Measurements from ENCODE around the gene HJURP.
A peak's percentile ranks its signal among the peaks of the same experiment; 100 is the strongest.

HJURP gene

DNA sequence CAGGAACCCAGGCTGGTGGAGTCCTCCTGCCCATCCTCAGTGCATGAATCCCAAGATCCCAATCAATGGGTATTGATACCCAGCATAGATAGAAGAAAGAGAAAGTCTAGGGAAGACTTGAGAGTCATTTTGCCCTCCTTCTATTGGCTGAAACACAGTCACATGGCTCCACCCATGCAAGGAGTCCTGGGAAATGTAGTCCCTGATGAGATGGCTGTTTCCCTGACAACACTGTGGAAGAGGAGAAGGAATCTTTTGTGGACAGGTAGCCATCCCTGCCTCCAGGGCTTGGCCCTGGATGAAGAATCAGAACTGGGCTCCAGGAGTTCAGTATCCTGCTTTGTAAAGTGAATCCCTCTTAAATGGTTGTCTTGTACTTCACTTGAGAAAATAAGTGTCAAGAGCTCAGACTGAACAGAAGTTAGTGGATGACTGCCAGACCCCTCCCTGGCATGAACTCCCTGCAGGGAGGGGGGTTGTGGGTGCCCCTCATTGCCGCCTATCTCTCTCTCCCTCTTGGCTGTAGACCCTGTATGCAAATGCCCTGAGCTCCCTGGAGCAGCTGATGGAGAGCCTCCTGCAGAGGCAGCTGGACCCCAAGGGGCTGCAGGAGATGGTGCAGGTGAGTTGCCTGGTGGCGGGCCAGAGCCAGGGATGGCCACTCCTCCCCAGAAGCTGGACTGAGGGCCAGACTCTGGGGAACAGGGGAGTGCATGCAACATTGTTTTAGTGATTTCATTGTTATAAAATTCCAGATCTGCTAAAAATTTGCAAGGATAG, 40.1 kb downstream of the HJURP start:
- DNase-seq: no peak

DNA sequence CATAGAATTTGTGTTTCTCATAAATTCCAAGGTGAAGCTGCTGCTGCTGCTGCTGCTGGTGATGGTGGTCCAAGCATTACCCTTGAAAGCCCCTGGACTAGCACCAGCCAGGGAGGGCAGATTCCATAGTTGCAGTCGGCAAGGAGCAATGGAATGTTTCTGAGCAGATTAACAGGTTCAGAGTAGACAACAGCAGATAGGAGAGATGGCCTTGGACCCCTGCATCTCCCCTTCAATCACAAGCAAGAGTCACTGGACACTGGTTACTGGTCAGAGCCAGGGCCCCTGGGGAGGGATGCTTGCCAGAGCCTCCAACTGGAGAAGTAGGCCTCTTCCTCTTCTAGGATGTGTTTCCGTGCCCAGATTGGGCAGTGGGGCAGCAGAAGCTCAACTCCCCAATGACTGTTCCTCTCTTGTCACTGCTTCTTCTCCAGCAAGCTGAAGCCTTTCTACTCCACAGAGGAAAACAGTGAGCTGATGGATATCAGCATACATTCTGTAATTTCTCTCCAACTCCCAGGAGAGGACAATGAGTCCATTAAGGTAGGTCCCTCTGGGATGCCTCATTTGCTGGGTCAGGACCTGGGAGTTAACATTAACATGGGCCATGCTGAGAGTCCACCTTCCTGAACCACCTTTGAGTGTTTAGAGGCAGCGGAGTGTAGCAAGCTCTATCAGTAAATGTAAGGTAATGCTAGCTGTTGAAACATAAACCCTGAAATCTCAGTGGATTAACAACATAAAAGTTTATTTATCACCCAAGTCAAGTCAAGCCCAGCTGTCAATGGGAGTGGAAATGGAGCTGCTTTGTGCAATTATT, 40.9 kb downstream of the HJURP start:
- DNase-seq: no peak

DNA sequence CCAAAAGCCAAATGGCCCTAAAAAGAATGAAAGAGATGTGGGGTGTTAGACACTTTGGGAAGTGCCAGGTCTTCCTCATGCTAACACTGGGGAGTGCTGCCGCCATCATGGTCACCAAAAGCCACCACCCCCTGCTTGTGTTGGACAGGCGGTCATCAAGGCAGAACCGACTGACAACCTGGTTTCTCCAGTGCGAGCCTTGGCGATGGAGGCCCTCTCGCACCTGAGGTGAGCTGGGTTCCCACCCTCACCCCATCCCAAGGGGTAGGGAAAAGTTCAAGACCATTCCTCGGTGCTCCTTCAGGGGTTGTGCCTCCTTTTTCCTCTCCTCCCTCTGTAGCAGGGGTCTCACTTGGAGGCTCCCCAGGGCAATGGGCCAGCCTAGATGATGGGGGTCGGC, 42.6 kb downstream of the HJURP start:
- no peak for DNase-seq

DNA sequence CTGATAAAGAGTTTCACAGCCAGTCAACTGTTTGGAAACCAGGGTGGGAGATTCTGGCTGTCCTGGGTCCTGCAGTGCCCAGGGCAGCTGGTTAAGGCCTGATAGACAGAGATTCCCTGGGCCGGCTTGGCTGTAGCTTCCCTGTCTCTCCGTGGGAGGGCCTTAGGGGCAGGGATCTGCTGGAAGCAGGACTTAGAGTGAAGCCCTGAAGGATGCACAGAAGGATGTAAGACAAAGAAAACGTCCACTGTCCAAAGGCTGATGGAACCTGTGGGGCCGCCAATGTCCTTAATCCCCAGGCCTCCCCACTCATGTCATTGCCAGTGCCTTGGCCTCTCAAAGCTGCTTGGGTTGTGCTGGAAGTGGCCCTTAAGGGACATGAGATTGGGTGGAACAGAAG, 43.2 kb downstream of the HJURP start:
- DNase-seq: no peak

DNA sequence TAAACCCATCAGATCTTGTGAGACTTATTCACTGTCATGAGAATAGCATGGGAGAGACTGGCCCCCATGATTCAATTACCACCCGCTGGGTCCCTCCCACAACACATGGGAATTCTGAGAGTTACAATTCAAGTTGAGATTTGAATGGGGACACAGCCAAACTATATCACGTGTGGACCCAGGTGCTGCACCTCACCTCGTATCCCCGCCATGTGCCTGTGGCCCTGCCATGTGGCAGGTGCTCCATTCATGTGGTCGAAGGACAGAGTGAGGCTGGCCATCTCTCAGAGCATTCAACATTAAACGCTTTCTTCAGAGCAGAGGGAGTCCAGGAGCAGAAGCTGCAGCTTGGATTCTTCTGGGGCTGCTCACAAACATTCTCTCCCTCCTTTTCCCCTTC, 44.0 kb downstream of the HJURP start:
- DNase-seq: no peak

DNA sequence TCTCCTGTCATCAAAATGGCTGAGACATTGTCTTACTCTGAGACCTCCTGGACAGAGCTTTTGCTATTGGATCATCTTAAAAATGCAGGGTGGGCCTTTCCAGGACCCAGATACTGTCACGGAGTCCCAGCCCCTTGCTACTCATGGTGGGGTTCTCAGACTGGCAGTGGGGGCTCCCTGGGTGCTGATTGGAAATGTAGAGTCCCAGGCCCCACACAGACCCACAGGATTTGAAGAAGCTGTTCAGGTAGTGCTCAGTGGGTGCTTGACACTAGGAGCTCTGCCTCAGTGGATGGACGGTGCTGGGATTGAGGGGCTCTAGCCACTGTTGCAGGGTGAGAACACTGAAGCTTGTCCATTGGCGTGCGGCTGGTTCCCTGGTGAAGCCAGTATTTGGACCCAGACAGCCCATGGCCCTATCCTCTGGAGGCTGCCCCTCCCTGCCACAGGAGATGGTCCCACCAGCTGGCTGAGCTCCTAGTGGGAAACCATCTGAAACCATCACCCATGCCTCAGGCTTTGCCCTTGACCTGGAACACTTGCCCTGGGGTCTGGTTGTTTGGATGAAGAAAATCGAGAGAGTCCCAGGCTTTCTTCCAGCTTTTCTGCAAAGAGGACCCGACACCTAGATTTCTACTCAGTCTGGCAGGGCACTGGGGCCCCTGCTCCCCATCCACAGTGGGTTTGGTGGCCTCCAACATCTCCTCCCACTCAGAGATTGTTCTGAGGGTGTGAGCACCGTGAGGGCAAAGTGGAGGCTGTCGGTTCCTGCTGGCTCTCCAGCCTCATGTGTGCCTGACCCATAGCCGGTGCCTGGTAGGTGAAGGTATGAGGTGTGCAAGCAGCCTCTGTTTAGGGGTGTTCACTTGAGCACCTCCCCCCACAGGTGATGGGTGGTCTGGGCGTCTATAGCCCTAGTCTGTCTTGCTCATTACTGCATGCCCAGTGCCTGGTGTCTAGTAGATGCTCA, 46.1 kb downstream of the HJURP start:
- DNase-seq: no peak

DNA sequence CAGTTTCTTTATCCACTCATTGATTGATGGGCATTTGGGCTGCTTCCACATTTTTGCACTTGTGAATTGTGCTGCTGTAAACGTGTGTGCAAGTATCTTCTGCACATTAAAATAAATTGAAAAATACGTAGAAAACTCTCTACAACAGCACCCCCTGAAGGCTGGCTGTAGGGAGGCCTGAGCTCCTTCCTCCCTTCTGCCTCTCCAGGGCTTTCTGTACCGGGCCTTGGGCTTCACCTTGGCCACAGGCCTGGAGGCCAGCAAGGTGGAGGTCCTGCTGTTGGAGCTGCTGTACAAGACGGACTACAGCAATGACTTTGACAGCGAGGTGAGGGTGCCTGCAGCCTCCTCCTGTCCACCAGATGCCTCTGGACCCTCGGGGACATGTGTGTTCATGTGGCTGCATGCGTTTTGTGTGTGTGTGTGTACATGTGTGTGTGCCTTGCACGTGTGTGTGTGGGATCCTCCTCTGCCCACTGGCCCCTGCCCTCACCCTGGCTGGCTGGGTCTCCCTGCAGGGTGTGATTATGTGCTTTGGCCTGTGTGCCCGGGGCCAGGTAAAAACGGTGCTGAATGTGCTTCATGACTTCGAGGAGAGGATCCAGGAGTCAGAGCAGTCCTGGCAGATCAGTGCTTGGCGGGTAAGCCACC, 47.0 kb downstream of the HJURP start:
- no peak for DNase-seq

DNA sequence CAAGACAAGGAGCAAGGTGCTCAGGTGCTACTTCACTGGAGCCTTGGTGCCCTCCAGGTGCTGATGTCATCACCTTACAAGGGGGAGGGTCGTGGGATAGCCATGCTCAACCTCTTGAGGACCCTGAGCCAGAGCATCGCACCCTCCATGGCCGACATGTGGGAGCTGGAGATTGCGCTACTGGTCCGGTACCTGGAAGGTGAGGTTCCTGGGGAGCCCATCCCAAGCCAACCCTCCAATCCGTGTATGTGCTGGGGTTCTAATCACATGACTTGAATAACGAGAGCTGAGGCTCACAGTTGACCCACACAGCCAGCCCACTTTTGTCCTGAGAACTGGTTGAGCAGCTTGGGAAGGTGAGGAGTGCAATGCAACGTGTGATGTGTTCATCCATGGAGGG, 50.3 kb downstream of the HJURP start:
- no peak for DNase-seq

DNA sequence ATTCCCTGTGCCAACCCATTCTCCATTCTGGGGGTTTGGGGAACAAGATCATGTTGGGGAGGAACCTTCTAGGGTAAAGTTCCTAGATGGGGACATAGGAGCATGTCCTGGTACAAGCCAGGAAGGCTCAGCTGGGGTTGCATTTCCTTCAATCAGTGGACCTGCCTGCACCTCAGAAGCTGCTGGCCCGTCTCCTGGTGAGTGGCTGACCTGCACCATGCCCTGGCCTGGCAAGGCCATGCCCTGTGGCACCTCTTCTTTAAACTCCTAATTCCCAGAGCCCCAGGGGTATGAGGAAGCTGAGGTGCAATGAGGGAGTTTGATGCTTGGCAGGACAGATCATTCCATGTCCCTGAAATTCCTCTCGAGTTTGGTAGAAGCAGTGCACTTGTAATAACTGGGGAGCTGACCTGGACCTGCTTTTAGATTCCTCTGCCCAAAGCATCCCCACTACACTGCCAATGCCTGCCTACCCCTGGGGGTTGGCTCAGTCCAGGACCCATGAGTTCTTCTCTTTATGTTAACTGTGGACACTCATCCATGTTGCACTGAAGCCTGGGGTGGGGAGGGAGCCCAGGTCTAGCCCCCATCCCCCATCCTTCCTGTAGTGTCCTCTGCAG, 50.9 kb downstream of the HJURP start:
- DNase-seq: no peak

DNA sequence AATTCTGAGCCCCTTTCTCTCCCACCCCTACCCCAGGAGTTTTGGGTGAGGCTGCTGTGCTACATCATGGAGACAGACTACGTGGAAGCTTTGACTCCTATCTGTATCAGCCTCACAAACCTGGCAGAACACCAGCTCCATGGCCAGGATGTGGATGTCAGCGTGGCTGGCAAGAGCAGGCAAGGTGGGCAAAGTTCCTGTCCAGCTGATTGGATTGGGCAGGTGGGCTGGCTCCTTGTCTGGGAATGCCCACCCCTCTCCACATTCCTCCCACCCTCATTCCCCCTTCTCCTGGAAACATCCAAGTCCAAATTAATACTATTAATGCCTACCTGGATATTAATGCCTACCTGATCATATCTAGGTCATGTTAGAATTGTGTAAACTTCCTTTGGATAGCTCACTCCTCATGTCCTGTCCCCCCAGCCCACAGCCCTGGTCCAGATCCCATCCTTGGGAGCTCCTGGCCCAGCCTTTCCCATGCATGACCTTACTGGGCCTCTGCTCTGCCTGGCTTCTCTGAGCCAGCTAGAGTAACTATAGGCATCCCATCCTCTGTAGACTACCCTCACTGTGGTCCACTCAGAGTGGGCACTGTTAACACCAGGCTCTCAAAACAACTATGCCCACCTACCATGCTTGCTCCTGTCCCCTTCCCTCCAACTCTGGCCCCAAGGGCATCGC, 52.1 kb downstream of the HJURP start:
- no peak for DNase-seq

DNA sequence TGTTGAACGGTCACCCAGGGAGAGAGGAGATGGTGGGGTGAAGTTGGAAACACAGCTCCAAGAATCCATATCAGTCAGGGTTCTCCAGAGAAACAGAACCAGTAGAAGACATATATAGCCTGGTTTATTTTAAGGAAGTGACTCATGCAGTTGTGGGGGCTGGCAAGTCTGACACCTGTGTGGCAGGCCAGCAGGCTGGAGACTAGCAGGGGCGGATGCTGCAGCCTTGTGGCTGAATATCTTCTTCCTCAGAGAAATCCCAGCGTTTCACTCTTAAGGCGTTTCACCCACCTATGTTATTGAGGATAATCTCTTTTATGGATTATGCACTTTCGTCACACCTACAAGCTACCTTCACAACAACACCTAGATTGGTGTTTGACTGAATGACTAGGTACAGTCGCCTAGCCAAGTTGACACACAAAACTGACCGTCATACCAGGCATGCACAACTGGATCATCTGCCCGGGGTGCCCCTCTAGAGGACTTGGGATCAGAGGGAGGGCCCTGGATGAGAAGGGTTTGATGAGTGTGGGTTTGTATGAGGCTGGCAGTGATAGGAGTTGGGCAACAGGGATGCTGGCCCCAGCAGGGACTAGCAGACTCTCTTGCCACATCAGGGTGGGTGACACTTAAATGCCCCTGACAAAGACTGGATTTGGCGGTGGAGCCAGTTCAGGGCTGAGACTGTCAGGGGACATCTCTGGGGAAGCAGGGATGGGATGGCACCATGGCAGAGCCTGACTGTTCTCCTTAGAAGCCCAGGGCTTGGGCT, 52.8 kb downstream of the HJURP start:
- peak in 2 of 51 donors; percentile 7 to 21 for DNase-seq

DNA sequence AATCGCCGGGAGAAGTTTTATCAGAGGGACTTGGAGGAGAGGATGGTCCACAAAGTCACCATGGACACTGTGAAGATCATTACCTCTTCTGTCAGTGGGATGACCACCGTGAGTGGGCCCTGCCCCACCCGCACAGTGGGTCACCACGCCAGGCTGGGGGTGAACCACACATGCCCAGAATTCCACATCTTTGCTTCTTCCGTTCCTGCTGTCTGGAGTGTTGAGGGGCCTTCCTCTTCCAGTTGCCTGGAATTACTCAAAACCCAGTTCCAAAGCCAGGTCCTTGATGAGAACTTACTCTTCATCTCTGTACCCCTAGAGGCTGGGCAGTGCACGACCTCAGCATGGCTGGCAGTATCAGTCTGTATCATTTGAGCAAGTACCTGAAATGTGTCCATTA, 54.1 kb downstream of the HJURP start:
- DNase-seq: no peak

DNA sequence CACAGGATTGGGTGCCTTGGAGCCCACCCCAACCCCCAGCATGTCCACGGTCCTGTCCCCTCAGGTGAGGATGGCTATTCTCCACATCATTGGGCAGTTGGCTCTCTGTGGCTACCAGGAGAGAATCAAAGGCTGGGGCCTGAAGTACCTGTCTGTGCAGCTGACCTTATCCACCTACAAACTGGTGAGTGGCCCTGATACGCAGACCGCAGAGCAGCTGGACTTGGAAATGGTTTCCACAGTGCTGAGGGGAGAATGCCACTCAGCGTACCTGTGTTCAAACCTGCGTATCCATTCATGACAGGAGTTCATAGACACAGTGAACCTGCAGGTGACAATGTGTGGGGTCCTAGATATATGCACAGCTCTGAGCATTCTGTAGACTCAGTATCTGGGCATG, 54.6 kb downstream of the HJURP start:
- DNase-seq: no peak

DNA sequence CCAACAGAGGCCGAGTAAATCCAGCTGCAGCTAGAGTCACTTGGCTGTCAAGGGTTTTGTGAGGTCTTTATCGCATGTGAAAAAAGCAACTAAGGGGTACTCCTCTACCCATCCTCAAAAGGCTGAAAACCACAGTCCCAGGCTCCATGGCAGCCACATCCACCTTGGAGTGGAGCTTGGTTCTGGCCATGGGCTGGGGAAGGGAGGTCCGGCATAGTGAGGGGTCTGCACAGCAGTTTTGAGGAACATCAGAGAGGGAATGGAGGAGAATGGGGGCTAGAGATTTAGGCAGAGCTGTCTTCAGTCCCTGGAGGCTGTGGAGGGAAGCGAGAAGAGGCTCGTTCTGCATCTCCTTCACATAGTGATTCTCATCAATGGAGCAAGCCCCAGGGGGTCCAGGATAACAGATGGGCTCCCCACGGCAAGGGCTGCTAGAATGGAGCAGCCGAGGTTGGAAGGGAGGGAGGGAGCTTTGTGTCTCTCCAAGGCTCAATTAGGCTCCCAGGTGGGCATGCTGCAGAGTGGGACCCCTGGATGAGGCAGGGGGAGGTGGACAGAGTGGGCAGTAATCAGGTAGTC, 55.2 kb downstream of the HJURP start:
- no peak for DNase-seq

DNA sequence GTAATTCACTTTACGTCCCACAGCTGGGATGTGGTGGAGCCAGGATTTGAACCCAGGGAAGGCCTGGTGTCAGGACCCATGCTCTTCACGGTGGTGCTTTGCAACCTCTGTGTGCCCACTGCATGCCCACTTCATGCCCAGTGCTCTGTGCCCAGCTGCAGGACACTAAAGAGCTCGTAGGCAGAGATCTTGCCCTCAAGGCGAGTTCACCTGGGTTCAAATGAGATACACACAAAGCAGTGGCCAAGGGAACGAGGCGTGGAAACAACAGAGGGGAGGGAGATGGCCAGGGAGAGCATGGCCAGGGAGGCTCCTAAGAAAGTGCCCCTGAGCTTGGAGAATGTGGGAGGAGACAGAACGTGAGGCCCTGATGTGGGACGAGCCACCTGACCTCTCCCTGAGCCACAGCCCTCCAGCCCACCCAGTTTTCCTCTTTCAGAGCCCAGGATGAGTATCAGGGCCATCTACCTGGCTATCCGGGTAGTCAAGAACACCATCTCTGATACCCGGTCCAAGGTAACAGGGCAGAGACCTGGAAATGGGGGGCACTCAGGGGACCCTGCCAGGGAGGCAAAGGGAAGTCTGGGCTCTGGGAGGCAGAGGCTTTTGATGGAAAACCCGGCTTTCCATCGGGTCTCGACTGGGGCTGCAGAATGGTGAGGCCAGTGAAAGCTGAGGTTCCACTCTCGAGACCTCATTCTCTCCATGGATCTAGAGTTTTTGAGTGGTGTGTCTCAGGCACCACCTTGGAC, 55.8 kb downstream of the HJURP start:
- DNase-seq: no peak

DNA sequence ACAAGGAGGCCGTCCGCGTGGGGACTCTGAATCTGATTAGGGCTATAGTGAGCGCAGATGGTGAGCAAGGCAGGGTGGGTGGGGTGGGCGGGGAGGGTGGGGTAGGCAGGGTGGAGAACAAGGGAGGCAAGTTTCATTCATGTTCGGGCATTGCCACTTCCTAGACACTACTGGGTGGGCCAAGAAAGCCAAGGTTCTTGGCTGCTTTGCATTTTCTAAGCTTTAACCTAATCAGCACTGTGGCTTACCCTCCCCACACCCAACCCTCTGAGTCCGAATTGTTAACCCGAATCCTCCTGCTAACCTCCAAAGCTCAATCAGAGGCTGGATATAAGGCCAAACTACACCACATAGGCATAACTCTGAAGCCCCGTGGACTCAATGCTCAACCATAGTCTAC, 58.1 kb downstream of the HJURP start:
- DNase-seq: no peak

DNA sequence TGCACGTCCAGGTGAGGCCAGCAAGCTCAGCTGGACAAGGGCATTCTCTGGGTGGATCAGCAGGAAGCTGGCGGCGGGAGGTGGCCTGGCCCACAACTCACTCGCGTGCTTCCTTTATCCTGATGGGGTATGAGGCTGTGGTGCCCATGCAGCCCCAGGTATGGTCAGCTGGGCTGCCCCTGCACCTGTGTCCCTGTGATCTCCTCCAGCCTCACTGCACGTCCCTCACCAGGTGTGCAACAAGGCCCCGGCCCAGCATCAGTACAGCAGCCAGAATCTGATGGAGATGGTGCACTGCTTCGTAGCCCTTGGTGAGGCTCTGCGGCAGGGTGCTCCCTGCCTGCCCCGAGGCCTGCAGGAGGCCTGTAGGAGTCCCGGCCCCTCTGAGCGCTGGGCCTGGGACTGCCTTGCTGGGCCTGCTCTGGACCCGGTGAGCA, 58.6 kb downstream of the HJURP start:
- DNase-seq: no peak

DNA sequence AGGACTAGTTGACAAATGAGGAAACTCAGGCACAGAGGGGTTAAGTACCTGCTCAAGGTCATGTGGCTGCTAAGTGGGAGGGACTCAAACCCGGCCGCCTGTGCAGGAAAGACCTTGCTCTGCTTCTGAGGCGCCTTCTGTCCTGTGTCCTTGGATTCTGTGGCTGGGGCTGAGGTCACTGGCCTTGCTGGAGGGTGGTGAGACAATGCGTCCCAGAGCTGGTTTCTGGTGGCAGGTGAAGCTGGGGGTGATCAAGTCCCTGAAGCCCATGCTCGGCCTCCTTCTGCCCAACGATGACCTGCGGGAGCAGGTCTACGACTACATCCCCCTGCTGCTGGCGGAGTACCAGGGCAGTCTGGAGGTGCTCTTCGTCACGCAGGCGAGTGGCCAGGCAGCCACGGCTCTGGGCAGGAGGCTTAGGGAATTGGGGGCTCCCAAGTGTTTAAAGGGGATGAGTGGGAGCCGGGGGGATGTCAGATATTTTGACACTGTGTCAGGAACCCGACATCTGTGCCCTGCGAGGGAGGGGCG, 60.1 kb downstream of the HJURP start:
- no peak for DNase-seq

Measured in hypothalamus (tissue), 51 donors.